Measurements from ENCODE around the gene TSPY2.
"Not testable (repeated sequence)": the region's sequence is repeated elsewhere in the genome, so short reads cannot be mapped to it uniquely, and the experiment has no call there.

Gene TSPY2

GRCh38 chrY:6245923-6246322 is at the start of gene TSPY2:
Gene TSPY2, plus strand, starts transcription at chrY:6246223. Its CDS starts 46 bp downstream, at chrY:6246269.
- not testable (repeated sequence) for DNase-seq

- DNase-seq = not testable (repeated sequence)
These were observed 36.5 kb upstream of the TSPY2 start for GRCh38 chrY:6209565-6209964.

- not testable (repeated sequence) for DNase-seq
These were observed 29.0 kb upstream of the TSPY2 start for GRCh38 chrY:6217045-6217444.

- DNase-seq = not testable (repeated sequence)
These were observed 23.8 kb downstream of the TSPY2 start for GRCh38 chrY:6269839-6270238.

Measured in NCI-H1105 (cell line).